GM20431 (cell line): ENCODE results near the gene PRAC2.

ENCODE experiments used
- in situ Hi-C: fragments of 300-500 bp; cut with MseI, MboI; formaldehyde crosslinking; loops from one replicate; pipeline ENCODE4 v1.15.0; 2020; ENCODE audit warnings: low sequenced_read_pairs; ENCODE audit not compliant: unreplicated experiment

Gene PRAC2

GRCh38 chr17:48732688-48733629, 10.0 kb downstream of the PRAC2 start:
- in situ Hi-C loops: no loop called here

GRCh38 chr17:48733632-48734328, 10.8 kb downstream of the PRAC2 start:
- in situ Hi-C loops: no loop called here

GRCh38 chr17:48734333-48735061, 11.5 kb downstream of the PRAC2 start:
- in situ Hi-C loops: no loop called here

- in situ Hi-C loops: no loop called here
Observed at GRCh38 chr17:48735062-48735351, 12.0 kb downstream of the PRAC2 start.

- in situ Hi-C loops: no loop called here
Observed at GRCh38 chr17:48737330-48738043, 14.5 kb downstream of the PRAC2 start.

GRCh38 chr17:48738424-48738802, 15.4 kb downstream of the PRAC2 start:
- in situ Hi-C loops: no loop called here

GRCh38 chr17:48738803-48739526, 16.0 kb downstream of the PRAC2 start:
- in situ Hi-C loops: no loop called here

- in situ Hi-C loops: no loop called here
Observed at GRCh38 chr17:48740537-48740936, 17.6 kb downstream of the PRAC2 start.

- in situ Hi-C loops: no loop called here
Observed at GRCh38 chr17:48745381-48746275, 22.6 kb downstream of the PRAC2 start.

- in situ Hi-C loops: no loop called here
Observed at GRCh38 chr17:48746916-48747444, 24.0 kb downstream of the PRAC2 start.

- in situ Hi-C loops: no loop called here
Observed at GRCh38 chr17:48747445-48748363, 24.7 kb downstream of the PRAC2 start.

GRCh38 chr17:48748718-48749566, 26.0 kb downstream of the PRAC2 start:
- in situ Hi-C loops: no loop called here

GRCh38 chr17:48749621-48750553, 26.9 kb downstream of the PRAC2 start:
- in situ Hi-C loops: no loop called here

GRCh38 chr17:48751172-48751571, 28.2 kb downstream of the PRAC2 start:
- in situ Hi-C loops: no loop called here

GRCh38 chr17:48751733-48752398, 28.9 kb downstream of the PRAC2 start:
- in situ Hi-C loops: no loop called here
